Measurements from ENCODE around the gene TBC1D1. TPM values are rescaled to one million over a fixed set of nuclear protein-coding genes. Genes with fewer than 3 reads are reported as not detected.

The TBC1D1 gene
- total RNA-seq, 1 donor from 2014 or later = 56.5 TPM

DNA sequence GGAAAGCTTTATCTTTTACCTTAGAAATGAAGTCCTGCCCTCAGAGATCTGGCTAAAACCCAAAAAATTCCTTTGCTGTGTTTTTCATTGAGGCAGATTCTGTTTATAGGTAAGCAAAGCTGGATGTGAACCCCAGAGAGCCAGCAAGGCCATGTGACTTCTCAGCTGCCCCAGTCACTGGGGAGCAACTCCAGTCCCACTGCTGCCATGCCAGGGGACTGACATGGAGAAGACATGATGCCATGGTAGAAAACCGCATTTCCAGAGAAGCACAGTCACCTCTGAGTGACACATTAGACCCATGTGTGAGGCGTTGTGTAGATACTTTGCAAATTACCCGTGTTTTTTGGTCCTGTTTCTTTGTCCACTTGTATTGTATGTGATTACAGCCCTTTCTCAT is 114.8 kb downstream of the TBC1D1 start:
- ATAC-seq = no peak
- no peak for DNase-seq
- H3K4me3 ChIP-seq = no peak overlapping the region
- no peaks in the 10 kb centered on the region for H3K9me3 ChIP-seq
- no peak overlapping the region for H3K27ac ChIP-seq
- TF ChIP-seq, protein P1, sequence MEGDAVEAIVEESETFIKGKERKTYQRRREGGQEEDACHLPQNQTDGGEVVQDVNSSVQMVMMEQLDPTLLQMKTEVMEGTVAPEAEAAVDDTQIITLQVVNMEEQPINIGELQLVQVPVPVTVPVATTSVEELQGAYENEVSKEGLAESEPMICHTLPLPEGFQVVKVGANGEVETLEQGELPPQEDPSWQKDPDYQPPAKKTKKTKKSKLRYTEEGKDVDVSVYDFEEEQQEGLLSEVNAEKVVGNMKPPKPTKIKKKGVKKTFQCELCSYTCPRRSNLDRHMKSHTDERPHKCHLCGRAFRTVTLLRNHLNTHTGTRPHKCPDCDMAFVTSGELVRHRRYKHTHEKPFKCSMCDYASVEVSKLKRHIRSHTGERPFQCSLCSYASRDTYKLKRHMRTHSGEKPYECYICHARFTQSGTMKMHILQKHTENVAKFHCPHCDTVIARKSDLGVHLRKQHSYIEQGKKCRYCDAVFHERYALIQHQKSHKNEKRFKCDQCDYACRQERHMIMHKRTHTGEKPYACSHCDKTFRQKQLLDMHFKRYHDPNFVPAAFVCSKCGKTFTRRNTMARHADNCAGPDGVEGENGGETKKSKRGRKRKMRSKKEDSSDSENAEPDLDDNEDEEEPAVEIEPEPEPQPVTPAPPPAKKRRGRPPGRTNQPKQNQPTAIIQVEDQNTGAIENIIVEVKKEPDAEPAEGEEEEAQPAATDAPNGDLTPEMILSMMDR (IDR thresholded peaks at IDR 0.05) = no peak
- no peaks in the 10 kb centered on the region for H3K36me3 ChIP-seq
- no peaks in the 10 kb centered on the region for H3K27me3 ChIP-seq (ENCODE audit: low read depth)
- H3K4me1 ChIP-seq = peaks cover 19% of the 10 kb centered on the region
- intact Hi-C loops (cut with DNase I) = no loop called here

DNA sequence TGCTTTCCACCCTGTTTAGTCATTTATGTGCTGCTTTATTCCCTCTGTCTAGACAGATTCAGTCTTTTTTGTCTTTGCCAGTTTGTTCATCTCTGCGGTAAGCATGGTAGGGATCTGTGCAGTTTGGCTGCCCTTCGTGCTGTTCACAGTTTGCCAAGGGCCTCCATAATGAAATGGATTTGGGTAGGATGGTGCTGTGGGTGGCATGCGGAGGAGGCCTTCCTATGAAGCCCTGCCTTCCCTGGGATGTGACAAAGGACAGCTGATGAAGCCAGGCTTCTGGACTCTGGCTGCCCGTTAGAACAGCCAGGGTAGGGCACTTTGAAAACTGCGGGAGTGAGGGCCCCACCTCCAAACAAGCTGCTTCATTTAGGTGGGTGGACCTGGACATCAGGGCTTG is 116.8 kb downstream of the TBC1D1 start:
- Histone ChIP-seq H3K9me3 (no peaks in the 10 kb centered on the region), H3K27ac (no peak overlapping the region), H3K4me3 (no peak overlapping the region), H3K4me1 (peaks cover 16% of the 10 kb centered on the region), H3K36me3 (no peaks in the 10 kb centered on the region), H3K27me3 (ENCODE audit: low read depth) (no peaks in the 10 kb centered on the region)
- DNase-seq = no peak
- ATAC-seq = no peak
- TF ChIP-seq, protein P1 (IDR thresholded peaks at IDR 0.05) = no peak
- intact Hi-C loops (cut with DNase I) = no loop called here

DNA sequence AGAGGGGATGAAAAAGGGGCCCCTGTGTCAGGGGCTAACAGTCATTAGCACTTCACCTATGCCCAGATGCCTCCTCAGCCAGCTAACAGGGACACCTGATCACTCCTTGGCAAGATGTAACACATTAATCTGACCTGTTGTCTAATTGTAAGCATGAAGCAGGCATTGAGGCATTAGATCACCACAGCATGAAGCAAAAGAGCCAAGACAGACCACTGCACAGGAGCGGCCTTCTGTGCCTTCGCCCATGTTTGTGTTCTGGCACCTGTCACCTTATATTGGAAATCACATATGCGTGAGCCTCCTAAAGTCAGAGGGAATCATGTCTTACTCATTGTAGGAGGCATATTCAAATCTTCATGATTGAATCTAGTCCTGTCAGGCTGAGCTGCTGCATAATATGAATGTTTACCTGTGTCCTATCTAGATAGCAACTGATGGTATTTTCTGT is 117.7 kb downstream of the TBC1D1 start:
- TF ChIP-seq, protein P1 (IDR thresholded peaks at IDR 0.05) = no peak
- no peak overlapping the region for H3K4me3 ChIP-seq
- H3K9me3 ChIP-seq = no peaks in the 10 kb centered on the region
- no peak for ATAC-seq
- H3K36me3 ChIP-seq = no peaks in the 10 kb centered on the region
- no peak overlapping the region for H3K27ac ChIP-seq
- intact Hi-C loops (cut with DNase I) = no loop called here
- H3K27me3 ChIP-seq (ENCODE audit: low read depth) = no peaks in the 10 kb centered on the region
- peaks cover 11% of the 10 kb centered on the region for H3K4me1 ChIP-seq
- DNase-seq = no peak

DNA sequence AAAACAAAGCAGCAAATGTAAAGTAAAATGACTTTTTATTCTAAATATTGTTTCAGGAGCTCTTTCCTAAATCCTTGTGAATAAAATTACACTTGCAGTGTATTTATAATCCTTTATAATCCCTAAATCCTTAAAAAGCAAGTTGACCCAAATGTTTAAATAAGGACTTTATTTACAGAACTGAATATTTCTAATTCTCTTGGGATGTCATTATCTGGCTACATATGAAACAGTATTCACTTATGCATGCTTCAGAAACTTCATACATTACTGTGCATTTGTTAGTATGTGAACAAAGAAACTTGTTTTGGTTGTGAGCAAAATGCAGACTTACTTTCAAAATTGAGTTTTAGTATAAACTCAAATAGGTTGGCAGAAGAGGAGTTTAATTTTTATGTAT is 118.5 kb downstream of the TBC1D1 start:
- DNase-seq (no peak), ATAC-seq (no peak)
- H3K4me3 ChIP-seq = no peak overlapping the region
- peaks cover 11% of the 10 kb centered on the region for H3K4me1 ChIP-seq
- H3K27ac ChIP-seq = no peak overlapping the region
- intact Hi-C loops (cut with DNase I) = no loop called here
- TF ChIP-seq, protein P1 (IDR thresholded peaks at IDR 0.05) = no peak
- H3K27me3 ChIP-seq (ENCODE audit: low read depth) = no peaks in the 10 kb centered on the region
- H3K9me3 ChIP-seq = no peaks in the 10 kb centered on the region
- peaks cover 1% of the 10 kb centered on the region for H3K36me3 ChIP-seq

DNA sequence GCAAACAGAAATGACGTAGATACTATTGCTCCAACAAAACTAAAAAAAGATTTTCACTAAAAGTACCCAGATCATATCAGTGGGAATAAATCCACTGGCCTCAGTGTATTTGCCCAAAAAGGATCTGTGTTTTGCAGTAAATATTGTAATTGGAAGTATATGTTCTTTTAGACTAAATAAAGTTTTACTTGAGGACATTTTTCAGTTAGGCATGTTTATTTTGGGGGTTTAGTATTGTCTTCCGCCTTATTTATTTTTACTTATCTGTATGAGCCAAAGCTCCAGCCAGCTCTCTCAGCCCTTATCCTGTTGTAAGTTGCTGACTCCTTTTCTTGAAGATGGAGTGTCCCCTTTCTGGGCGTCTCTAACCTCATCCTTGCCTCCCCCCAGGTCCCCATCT is 119.1 kb downstream of the TBC1D1 start:
- TF ChIP-seq, protein P1 (IDR thresholded peaks at IDR 0.05) = no peak
- H3K27ac ChIP-seq = no peak overlapping the region
- DNase-seq (no peak), ATAC-seq (no peak)
- intact Hi-C loops (cut with DNase I) = no loop called here
- peaks cover 6% of the 10 kb centered on the region for H3K36me3 ChIP-seq
- no peaks in the 10 kb centered on the region for H3K9me3 ChIP-seq
- H3K4me1 ChIP-seq = peaks cover 7% of the 10 kb centered on the region
- H3K4me3 ChIP-seq = no peak overlapping the region
- no peaks in the 10 kb centered on the region for H3K27me3 ChIP-seq (ENCODE audit: low read depth)

All from lower lobe of right lung (tissue), 2 donors.